Measurements from ENCODE around the gene LRP10.

LRP10 gene

DNA sequence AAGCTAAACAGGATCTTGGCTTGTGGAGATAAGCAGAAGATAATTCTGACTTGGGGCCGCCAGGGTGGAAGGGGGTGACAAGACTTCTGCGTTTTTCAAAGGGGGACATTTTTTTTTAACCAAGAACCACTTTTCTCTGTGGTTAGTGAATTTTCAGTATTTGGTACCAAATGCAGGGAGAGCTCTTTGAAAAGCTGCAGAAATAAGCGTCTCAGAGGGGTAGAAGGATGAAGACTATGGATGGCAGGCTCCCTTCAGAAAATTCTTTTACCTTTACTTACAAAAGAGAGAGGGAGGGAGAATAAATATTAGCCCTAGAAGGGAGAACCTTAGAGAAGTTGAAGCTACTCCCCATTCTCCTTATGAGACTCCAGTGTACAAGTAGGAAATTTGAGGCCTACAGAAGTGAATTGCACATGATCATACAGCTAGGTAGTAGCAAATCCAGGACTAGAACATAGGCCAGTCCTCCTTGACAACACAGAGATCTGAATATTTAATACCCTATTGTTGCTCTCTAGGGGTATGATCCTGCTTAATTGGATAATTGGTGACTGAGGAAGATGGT is 41.0 kb upstream of the LRP10 start:
- TF ChIP-seq, protein P1, sequence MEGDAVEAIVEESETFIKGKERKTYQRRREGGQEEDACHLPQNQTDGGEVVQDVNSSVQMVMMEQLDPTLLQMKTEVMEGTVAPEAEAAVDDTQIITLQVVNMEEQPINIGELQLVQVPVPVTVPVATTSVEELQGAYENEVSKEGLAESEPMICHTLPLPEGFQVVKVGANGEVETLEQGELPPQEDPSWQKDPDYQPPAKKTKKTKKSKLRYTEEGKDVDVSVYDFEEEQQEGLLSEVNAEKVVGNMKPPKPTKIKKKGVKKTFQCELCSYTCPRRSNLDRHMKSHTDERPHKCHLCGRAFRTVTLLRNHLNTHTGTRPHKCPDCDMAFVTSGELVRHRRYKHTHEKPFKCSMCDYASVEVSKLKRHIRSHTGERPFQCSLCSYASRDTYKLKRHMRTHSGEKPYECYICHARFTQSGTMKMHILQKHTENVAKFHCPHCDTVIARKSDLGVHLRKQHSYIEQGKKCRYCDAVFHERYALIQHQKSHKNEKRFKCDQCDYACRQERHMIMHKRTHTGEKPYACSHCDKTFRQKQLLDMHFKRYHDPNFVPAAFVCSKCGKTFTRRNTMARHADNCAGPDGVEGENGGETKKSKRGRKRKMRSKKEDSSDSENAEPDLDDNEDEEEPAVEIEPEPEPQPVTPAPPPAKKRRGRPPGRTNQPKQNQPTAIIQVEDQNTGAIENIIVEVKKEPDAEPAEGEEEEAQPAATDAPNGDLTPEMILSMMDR (IDR thresholded peaks at IDR 0.05): no peak
- no peak for TF ChIP-seq ZFX (IDR thresholded peaks at IDR 0.05; ENCODE audit: borderline replicate concordance)
- H3K27ac ChIP-seq: no peak overlapping the region

DNA sequence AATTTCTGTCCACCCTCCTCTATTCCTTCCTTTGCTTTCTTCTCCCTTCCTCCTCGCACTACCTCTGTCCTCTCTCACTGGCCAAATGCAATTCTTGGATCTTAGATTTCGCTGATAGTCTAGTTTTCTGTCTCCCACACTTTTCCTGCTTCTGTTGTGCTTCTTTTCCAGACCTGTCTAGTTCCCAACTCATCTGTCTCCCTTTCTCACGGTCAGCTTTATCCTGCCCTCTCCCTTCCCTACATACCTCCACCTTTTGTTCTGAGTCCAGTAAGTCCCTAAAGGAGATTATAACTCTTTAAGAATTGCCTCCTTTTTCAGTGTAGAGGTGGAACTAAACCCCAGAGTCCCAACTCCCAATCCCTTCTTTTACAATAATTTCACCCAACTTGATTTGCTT is 36.0 kb upstream of the LRP10 start:
- no peak overlapping the region for H3K27ac ChIP-seq
- TF ChIP-seq ZFX (IDR thresholded peaks at IDR 0.05; ENCODE audit: borderline replicate concordance): no peak
- TF ChIP-seq, protein P1 (IDR thresholded peaks at IDR 0.05): no peak

DNA sequence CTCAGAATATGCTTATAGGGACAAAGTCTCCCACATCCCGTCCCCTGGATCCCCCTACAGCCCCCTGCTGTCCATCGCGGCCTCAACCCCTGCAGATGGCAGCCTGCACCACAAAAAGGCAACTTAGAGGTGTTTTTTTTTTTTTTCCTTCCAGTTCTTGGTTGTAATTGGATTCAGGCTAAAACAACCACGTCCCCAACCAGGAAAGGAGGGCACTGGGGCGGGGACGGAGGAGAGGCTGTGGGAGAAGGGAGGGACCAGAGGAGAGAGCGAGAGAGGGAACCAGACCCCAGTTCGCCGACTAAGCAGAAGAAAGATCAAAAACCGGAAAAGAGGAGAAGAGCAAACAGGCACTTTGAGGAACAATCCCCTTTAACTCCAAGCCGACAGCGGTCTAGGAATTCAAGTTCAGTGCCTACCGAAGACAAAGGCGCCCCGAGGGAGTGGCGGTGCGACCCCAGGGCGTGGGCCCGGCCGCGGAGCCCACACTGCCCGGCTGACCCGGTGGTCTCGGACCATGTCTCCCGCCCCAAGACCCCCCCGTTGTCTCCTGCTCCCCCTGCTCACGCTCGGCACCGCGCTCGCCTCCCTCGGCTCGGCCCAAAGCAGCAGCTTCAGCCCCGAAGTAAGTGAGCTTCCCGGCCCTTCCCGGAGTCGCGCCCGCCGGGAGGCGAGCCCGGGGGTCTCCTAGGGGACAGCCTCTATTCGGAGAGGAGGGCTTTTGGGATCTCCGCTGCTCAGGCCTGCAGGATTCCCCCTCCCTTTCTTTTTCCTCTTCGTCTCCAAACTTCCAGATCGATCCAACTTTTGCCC is 35.0 kb upstream of the LRP10 start, which contains the start of gene MMP14:
Gene MMP14 (plus strand): TSS at position 285 of the 813 bp plus-strand sequence. CDS start 233 bp downstream, at position 518.
- TF ChIP-seq, protein P1 (IDR thresholded peaks at IDR 0.05): no peak
- no peak for TF ChIP-seq ZFX (IDR thresholded peaks at IDR 0.05; ENCODE audit: borderline replicate concordance)
- no peak within 1 kb of the TSS; the same call in 1 of the 2 replicates for H3K27ac ChIP-seq

DNA sequence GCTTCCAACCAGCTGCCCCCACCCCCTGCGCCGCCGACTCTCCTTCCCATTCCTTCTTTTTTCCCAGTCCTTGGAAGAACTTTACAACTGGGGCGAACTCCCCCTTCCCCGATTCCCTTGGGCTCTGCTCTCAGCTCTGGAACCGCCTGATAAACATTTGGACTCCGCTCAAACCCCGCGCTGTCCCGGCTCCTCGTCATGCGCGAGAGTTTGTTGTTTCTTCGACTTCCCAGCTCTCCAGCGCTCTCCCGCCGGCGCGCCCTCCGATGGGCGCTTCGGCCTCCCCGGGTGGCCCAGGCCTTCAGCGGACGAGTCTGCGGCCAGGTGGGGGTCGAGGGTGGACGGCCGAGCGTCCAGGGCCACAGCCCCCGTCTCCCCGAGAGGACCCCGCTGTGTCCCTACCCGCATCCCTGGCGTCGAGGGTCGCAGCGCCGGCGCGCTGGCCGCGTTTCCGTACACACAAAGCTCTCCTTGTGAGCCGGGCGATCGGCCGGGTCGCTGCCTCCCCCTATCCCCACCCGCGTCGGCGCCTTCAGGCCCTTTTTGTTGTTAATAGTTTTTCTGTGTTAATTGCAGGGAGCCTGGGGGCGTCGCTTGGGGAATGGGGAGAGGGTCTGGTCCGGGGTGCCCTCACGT is 34.3 kb upstream of the LRP10 start:
- H3K27ac ChIP-seq: no peak overlapping the region; the same call in 1 of the 2 replicates

DNA sequence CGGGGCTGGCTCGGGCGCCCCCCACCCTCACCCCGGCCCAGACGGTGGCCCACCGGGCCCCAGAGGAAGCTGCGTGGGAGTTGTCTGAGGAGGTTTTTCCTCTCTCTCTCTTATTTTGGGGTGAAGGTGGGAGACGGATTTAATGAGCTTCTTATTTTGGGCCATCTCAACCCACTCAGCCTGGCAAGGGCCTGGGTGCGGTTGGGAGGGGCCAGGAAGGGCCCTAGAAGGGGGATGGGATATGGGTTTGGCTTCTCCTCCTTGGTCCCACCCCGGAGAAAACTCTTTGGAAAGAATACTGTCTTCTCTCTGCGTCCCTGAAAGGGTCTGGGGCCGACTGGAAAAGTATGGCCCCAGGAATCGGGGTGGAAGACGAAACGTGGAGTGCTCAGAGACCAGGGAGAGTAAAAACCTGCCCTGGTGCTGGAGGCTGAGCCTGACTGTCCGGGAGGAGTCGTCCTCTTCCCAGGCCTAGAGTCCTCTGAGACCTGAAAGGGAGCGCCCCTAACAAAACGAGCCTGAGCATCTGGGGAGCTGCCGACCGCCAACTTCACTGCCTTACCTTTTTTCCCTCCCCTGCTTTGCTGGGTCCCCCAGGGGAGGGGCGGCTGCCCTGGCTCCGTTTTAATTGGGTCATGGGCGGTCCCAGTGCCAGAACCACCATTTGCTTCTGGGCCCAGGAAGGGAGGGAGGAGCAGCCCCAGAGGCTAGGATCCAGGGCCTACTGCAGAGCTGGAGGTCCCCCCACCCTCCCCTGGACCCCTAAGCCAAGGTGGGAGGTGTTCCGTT is 33.6 kb upstream of the LRP10 start:
- H3K27ac ChIP-seq: no peak overlapping the region
- TF ChIP-seq, protein P1 (IDR thresholded peaks at IDR 0.05): no peak
- TF ChIP-seq ZFX (IDR thresholded peaks at IDR 0.05; ENCODE audit: borderline replicate concordance): no peak

More for the DNA sequence above, 34.3 kb upstream of the LRP10 start:
- no peak for TF ChIP-seq ZFX (IDR thresholded peaks at IDR 0.05; ENCODE audit: borderline replicate concordance)
- TF ChIP-seq, protein P1 (IDR thresholded peaks at IDR 0.05): no peak

DNA sequence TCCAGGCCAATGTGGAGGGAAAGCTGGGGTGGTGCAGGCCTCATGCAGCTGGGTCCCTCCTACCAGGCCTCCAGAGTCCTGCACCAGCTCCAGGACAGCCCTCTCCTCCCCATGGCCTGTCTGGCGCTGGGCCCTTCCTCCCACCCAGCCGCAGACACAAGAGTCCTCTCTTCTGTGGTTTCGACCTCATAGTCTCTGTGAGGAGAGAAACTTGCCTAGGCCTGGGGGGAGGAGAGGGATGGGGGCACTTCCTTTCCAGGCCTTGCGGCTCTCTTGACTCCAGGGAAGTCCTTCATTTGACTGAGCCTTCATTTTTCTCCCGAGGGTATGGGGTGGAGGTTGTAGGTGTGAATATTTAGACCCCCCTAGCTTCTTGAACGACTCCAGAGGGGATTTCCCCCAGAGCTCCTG is 32.9 kb upstream of the LRP10 start:
- H3K27ac ChIP-seq: no peak overlapping the region
- TF ChIP-seq ZFX (IDR thresholded peaks at IDR 0.05; ENCODE audit: borderline replicate concordance): no peak
- TF ChIP-seq, protein P1 (IDR thresholded peaks at IDR 0.05): no peak
